MM.1S (cell line): ENCODE measurements around the gene LMTK3.

Experiments used
- DNase-seq: peaks from one replicate; pipeline ENCODE4 v3.0.0-alpha.2; 2015
- H2AFZ ChIP-seq: fragments of 300-600 bp; sonication (generic); 2 replicates; pipeline ENCODE4 v1.6.0; 2016; ENCODE audit warnings: antibody characterized with exemption, low read length
- H3F3A ChIP-seq: fragments of 300-600 bp; sonication (generic); 2 replicates; pipeline ENCODE4 v1.6.1; 2016; ENCODE audit warnings: mild to moderate bottlenecking, antibody characterized with exemption, low read length, moderate library complexity, mixed read lengths; ENCODE audit not compliant: insufficient read depth
- H3K27ac ChIP-seq: fragments of 300-600 bp; sonication (generic); 2 replicates; pipeline ENCODE4 v1.5.1; 2016; ENCODE audit warnings: mild to moderate bottlenecking, low read length
- H3K27me3 ChIP-seq: fragments of 300-600 bp; sonication (generic); replicated peaks from 2 replicates; pipeline ENCODE4 v1.6.0; 2016; ENCODE audit warnings: low read length; ENCODE audit not compliant: insufficient read depth
- H3K36me3 ChIP-seq: fragments of 300-600 bp; sonication (generic); replicated peaks from 2 replicates; pipeline ENCODE4 v1.6.1; 2016; ENCODE audit warnings: mild to moderate bottlenecking, low read length, mixed read lengths; ENCODE audit not compliant: insufficient read depth
- H3K4me1 ChIP-seq: fragments of 300-600 bp; sonication (generic); 2 replicates; pipeline ENCODE4 v1.6.1; 2016; ENCODE audit warnings: low read length, mixed read lengths
- H3K4me2 ChIP-seq: fragments of 300-600 bp; sonication (generic); 2 replicates; pipeline ENCODE4 v1.6.0; 2016; ENCODE audit warnings: low read depth, low read length
- H3K4me3 ChIP-seq: fragments of 300-600 bp; sonication (generic); 2 replicates; pipeline ENCODE4 v1.5.1; 2016; ENCODE audit warnings: low read length, mixed read lengths
- H3K79me2 ChIP-seq: fragments of 300-600 bp; sonication (generic); 2 replicates; pipeline ENCODE4 v1.6.1; 2016; ENCODE audit warnings: mixed run types, low read length, mixed read lengths
- H3K9ac ChIP-seq: fragments of 300-600 bp; sonication (generic); 2 replicates; pipeline ENCODE4 v1.6.1; 2016; ENCODE audit warnings: low read length, mixed read lengths
- H3K9me2 ChIP-seq: fragments of 300-600 bp; sonication (generic); replicated peaks from 2 replicates; pipeline ENCODE4 v1.6.1; 2016; ENCODE audit warnings: mild to moderate bottlenecking, low read length, mixed read lengths; ENCODE audit not compliant: insufficient read depth
- H3K9me3 ChIP-seq: fragments of 300-600 bp; sonication (generic); replicated peaks from 2 replicates; pipeline ENCODE4 v1.6.1; 2016; ENCODE audit warnings: mild to moderate bottlenecking, low read length, mixed read lengths; ENCODE audit not compliant: insufficient read depth
- H4K20me1 ChIP-seq: fragments of 300-600 bp; sonication (generic); 2 replicates; pipeline ENCODE4 v1.6.1; 2016; ENCODE audit warnings: mild to moderate bottlenecking, low read length, moderate library complexity, mixed read lengths; ENCODE audit not compliant: insufficient read depth
- EZH2 ChIP-seq: fragments of 300-600 bp; sonication (generic); optimal IDR thresholded peaks from 2 replicates; pipeline ENCODE3; 2017; ENCODE audit warnings: low read depth, mild to moderate bottlenecking, antibody characterized with exemption, low read length, mixed read lengths
- EZH2phosphoT487 ChIP-seq: fragments of 300-600 bp; sonication (generic); IDR thresholded peaks from 2 replicates; pipeline ENCODE4 v1.6.1; 2018; ENCODE audit warnings: antibody characterized with exemption, low read length
- TF ChIP-seq, protein P1 (sequence below): fragments of 300-600 bp; sonication (generic); IDR thresholded peaks from 2 replicates; pipeline ENCODE4 v1.5.1; 2016; ENCODE audit warnings: antibody characterized with exemption, low read length, mixed read lengths

Gene LMTK3

GRCh38 chr19:48510421-48511268, 990 bp downstream of the LMTK3 start:
- TF ChIP-seq, protein P1, sequence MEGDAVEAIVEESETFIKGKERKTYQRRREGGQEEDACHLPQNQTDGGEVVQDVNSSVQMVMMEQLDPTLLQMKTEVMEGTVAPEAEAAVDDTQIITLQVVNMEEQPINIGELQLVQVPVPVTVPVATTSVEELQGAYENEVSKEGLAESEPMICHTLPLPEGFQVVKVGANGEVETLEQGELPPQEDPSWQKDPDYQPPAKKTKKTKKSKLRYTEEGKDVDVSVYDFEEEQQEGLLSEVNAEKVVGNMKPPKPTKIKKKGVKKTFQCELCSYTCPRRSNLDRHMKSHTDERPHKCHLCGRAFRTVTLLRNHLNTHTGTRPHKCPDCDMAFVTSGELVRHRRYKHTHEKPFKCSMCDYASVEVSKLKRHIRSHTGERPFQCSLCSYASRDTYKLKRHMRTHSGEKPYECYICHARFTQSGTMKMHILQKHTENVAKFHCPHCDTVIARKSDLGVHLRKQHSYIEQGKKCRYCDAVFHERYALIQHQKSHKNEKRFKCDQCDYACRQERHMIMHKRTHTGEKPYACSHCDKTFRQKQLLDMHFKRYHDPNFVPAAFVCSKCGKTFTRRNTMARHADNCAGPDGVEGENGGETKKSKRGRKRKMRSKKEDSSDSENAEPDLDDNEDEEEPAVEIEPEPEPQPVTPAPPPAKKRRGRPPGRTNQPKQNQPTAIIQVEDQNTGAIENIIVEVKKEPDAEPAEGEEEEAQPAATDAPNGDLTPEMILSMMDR = no peak
- no peak for TF ChIP-seq EZH2phosphoT487
- TF ChIP-seq EZH2 = no peak
- Histone ChIP-seq H3K9me2 (no peaks in the 10 kb centered on the region), H3K27me3 (peaks cover 64% of the 10 kb centered on the region), H3K79me2 (no peaks in the 10 kb centered on the region), H3K27ac (no peak overlapping the region), H3K4me2 (peak overlapping the region; percentile 5; the same call in 1 of the 2 replicates), H3K9me3 (no peaks in the 10 kb centered on the region), H2AFZ (no peak overlapping the region), H3K9ac (no peak overlapping the region), H3F3A (no peaks in the 10 kb centered on the region), H4K20me1 (no peaks in the 10 kb centered on the region), H3K4me3 (no peak overlapping the region), H3K36me3 (no peaks in the 10 kb centered on the region), H3K4me1 (no peaks in the 10 kb centered on the region)
- DNase-seq = peak; percentile 45

- H3K4me2 ChIP-seq = no peak overlapping the region
- DNase-seq = no peak
- no peaks in the 10 kb centered on the region for H3F3A ChIP-seq
- H3K36me3 ChIP-seq = no peaks in the 10 kb centered on the region
- no peaks in the 10 kb centered on the region for H3K9me2 ChIP-seq
- H3K27me3 ChIP-seq = peaks cover 65% of the 10 kb centered on the region
- no peaks in the 10 kb centered on the region for H3K9me3 ChIP-seq
- no peak overlapping the region for H3K27ac ChIP-seq
- no peaks in the 10 kb centered on the region for H3K4me1 ChIP-seq
- H4K20me1 ChIP-seq = no peaks in the 10 kb centered on the region
- H3K4me3 ChIP-seq = no peak overlapping the region
- no peak for TF ChIP-seq EZH2
- no peak for TF ChIP-seq EZH2phosphoT487
- TF ChIP-seq, protein P1 = no peak
- no peak overlapping the region for H3K9ac ChIP-seq
- no peak overlapping the region for H2AFZ ChIP-seq
- no peaks in the 10 kb centered on the region for H3K79me2 ChIP-seq
Observed at GRCh38 chr19:48509467-48510194, 2.0 kb downstream of the LMTK3 start.

- H3K4me1 ChIP-seq = no peaks in the 10 kb centered on the region
- no peak for DNase-seq
- TF ChIP-seq EZH2phosphoT487 (no peak), EZH2 (no peak)
- TF ChIP-seq, protein P1 = no peak
- no peaks in the 10 kb centered on the region for H3K36me3 ChIP-seq
- no peak overlapping the region for H2AFZ ChIP-seq
- H3K27ac ChIP-seq = no peak overlapping the region
- H3K4me3 ChIP-seq = no peak overlapping the region
- H3K79me2 ChIP-seq = no peaks in the 10 kb centered on the region
- no peak overlapping the region for H3K4me2 ChIP-seq
- H3F3A ChIP-seq = no peaks in the 10 kb centered on the region
- H4K20me1 ChIP-seq = no peaks in the 10 kb centered on the region
- H3K9me3 ChIP-seq = no peaks in the 10 kb centered on the region
- H3K27me3 ChIP-seq = peaks cover 65% of the 10 kb centered on the region
- no peaks in the 10 kb centered on the region for H3K9me2 ChIP-seq
- H3K9ac ChIP-seq = no peak overlapping the region
Observed at GRCh38 chr19:48508729-48509411, 2.8 kb downstream of the LMTK3 start.
